Neuronal stem cell (in vitro differentiated cells): Measurements from ENCODE around the gene PLAU.

Source experiments
- DNase-seq: peaks from one replicate; pipeline ENCODE4 v3.0.0-alpha.2; 2013; ENCODE audit warnings: low spot score
- H2AFZ ChIP-seq: one replicate; pipeline ENCODE4 v1.6.1; 2013; ENCODE audit warnings: mild to moderate bottlenecking, low read length, inconsistent platforms
- H2AK5ac ChIP-seq: 2 replicates; pipeline ENCODE4 v1.6.1; 2013; ENCODE audit warnings: low read depth, mild to moderate bottlenecking, inconsistent platforms, low read length, moderate library complexity, mixed read lengths
- H2BK120ac ChIP-seq: 2 replicates; pipeline ENCODE4 v1.6.1; 2013; ENCODE audit warnings: low read depth, mild to moderate bottlenecking, inconsistent platforms, low read length, moderate library complexity, mixed read lengths
- H2BK12ac ChIP-seq: one replicate; pipeline ENCODE4 v1.6.1; 2013; ENCODE audit warnings: low read length, inconsistent platforms
- H2BK15ac ChIP-seq: 2 replicates; pipeline ENCODE4 v1.6.1; 2013; ENCODE audit warnings: mild to moderate bottlenecking, low read length, inconsistent platforms, mixed read lengths
- H2BK5ac ChIP-seq: one replicate; pipeline ENCODE4 v1.6.1; 2013; ENCODE audit warnings: inconsistent platforms, mild to moderate bottlenecking, low read length, moderate library complexity
- H3K14ac ChIP-seq: one replicate; pipeline ENCODE4 v1.6.1; 2013; ENCODE audit warnings: low read length, inconsistent platforms
- H3K18ac ChIP-seq: 2 replicates; pipeline ENCODE4 v1.6.1; 2013; ENCODE audit warnings: low read length, inconsistent platforms
- H3K23ac ChIP-seq: 2 replicates; pipeline ENCODE4 v1.6.1; 2013; ENCODE audit warnings: low read depth, mild to moderate bottlenecking, mixed read lengths, low read length, inconsistent platforms; ENCODE audit not compliant: poor library complexity
- H3K27ac ChIP-seq: replicated peaks from 3 replicates; pipeline ENCODE4 v1.5.1; 2013; ENCODE audit warnings: low read length, inconsistent platforms
- H3K27me3 ChIP-seq, 3 experiments: 2 replicates each; pipeline ENCODE4 v1.6.1; 2013; ENCODE audit warnings: low read length in 3 of 3, mild to moderate bottlenecking in 2 of 3, inconsistent platforms in 1 of 3, low read depth in 1 of 3, mixed read lengths in 1 of 3, moderate library complexity in 1 of 3; ENCODE audit not compliant: control insufficient read depth in 3 of 3, insufficient read depth in 3 of 3
- H3K36me3 ChIP-seq, 2 donors: replicated peaks in 1 of 2; 2 replicates each; pipeline ENCODE4 v1.6.1; 2013; ENCODE audit warnings: low read length in 2 of 2; ENCODE audit not compliant: control insufficient read depth in 2 of 2, insufficient read depth in 2 of 2
- H3K4ac ChIP-seq: 2 replicates; pipeline ENCODE4 v1.6.1; 2013; ENCODE audit warnings: inconsistent platforms, mild to moderate bottlenecking, low read length, moderate library complexity
- H3K4me1 ChIP-seq, 2 donors: 1 replicate in 1 of 2; 2 replicates in 1 of 2; pipeline ENCODE4 v1.6.1; 2013; ENCODE audit warnings: low read length in 2 of 2, low read depth in 1 of 2; ENCODE audit not compliant: control insufficient read depth in 2 of 2, insufficient read depth in 1 of 2
- H3K4me2 ChIP-seq: one replicate; pipeline ENCODE4 v1.6.1; 2013; ENCODE audit warnings: mild to moderate bottlenecking, low read length, inconsistent platforms; ENCODE audit not compliant: insufficient read depth, poor library complexity, severe bottlenecking
- H3K4me3 ChIP-seq, 2 donors: 2 replicates each; pipeline ENCODE4 v1.5.1; 2013; ENCODE audit warnings: low read length in 2 of 2, mild to moderate bottlenecking in 2 of 2, inconsistent platforms in 1 of 2, moderate library complexity in 1 of 2
- H3K79me1 ChIP-seq: one replicate; pipeline ENCODE4 v1.6.1; 2013; ENCODE audit warnings: low read depth, mild to moderate bottlenecking, inconsistent platforms, low read length, moderate library complexity
- H3K9ac ChIP-seq: one replicate; pipeline ENCODE4 v1.6.1; 2013; ENCODE audit warnings: mild to moderate bottlenecking, low read depth, low read length, inconsistent platforms; ENCODE audit not compliant: poor library complexity
- H3K9me3 ChIP-seq, 2 donors: replicated peaks in 1 of 2; 2 replicates each; pipeline versions ENCODE3 to v1.6.1; 2013; ENCODE audit warnings: low read length in 2 of 2, mild to moderate bottlenecking in 2 of 2, inconsistent platforms in 1 of 2, low read depth in 1 of 2, mixed read lengths in 1 of 2, moderate library complexity in 1 of 2; ENCODE audit not compliant: control insufficient read depth in 2 of 2, insufficient read depth in 1 of 2
- H4K8ac ChIP-seq: one replicate; pipeline ENCODE4 v1.6.1; 2013; ENCODE audit warnings: low read depth, mild to moderate bottlenecking, inconsistent platforms, low read length, moderate library complexity
- H4K91ac ChIP-seq: one replicate; pipeline ENCODE4 v1.6.1; 2013; ENCODE audit warnings: low read length, low read depth, mild to moderate bottlenecking, inconsistent platforms; ENCODE audit not compliant: poor library complexity
- WGBS, 2 donors: extraction: QIAGEN DNeasy Blood & Tissue Kit; methylation state at CpG; one replicate each; pipeline ENCODE4 v1.1.7; 2013; ENCODE audit warnings: missing lambda C conversion rate in 2 of 2, mixed read lengths in 1 of 2; ENCODE audit not compliant: insufficient read length in 2 of 2, insufficient replicate concordance in 1 of 2; ENCODE audit errors: extremely low coverage in 2 of 2; 5-methylcytosine and 5-hydroxymethylcytosine counted together

PLAU gene

GRCh38 chr10:73876971-73877370, 34.0 kb upstream of the PLAU start:
- Histone ChIP-seq H4K8ac (no peak overlapping the region), H3K36me3 (peaks cover 4 to 12% of the 10 kb centered on the region in 2 donors), H2BK5ac (no peak overlapping the region), H2AK5ac (peak overlapping the region; percentile 13), H2AFZ (no peak overlapping the region), H3K4me1 (peaks cover 0 to 6% of the 10 kb centered on the region in 2 donors), H2BK15ac (no peak overlapping the region), H3K27ac (no peak overlapping the region), H3K9me3 (no peaks in the 10 kb centered on the region), H3K79me1 (peaks cover 13% of the 10 kb centered on the region), H3K4me3 (no peak overlapping the region), H3K18ac (no peak overlapping the region), H3K27me3 (peaks cover 3 to 40% (median 6%) of the 10 kb centered on the region in 3 experiments), H3K23ac (no peak overlapping the region), H3K9ac (no peak overlapping the region), H2BK12ac (no peak overlapping the region), H3K4me2 (no peak overlapping the region), H3K14ac (no peak overlapping the region), H4K91ac (no peak overlapping the region), H3K4ac (no peak overlapping the region), H2BK120ac (no peak overlapping the region)
- DNase-seq = no peak
- no CpG with 5 or more reads among the region's 4 CpGs for WGBS, 2 donors

GRCh38 chr10:73877533-73878160, 33.3 kb upstream of the PLAU start:
- no peak for DNase-seq
- no peak overlapping the region for H3K4ac ChIP-seq
- whole genome bisulfite sequencing, 2 donors = no CpG with 5 or more reads among the region's 9 CpGs

GRCh38 chr10:73878365-73878764, 32.6 kb upstream of the PLAU start:
- Histone ChIP-seq H3K36me3 (no peaks in the 10 kb centered on the region), H3K27ac (no peak overlapping the region)
- no CpG with 5 or more reads among the region's 1 CpG for WGBS, 2 donors

More at GRCh38 chr10:73877533-73878160, 33.3 kb upstream of the PLAU start:
- Histone ChIP-seq H3K27ac (no peak overlapping the region), H3K9ac (no peak overlapping the region), H3K4me2 (no peak overlapping the region), H3K18ac (no peak overlapping the region), H2AK5ac (no peak overlapping the region), H4K91ac (no peak overlapping the region), H3K27me3 (peaks cover 3 to 40% (median 6%) of the 10 kb centered on the region in 3 experiments), H3K9me3 (no peaks in the 10 kb centered on the region), H3K14ac (no peak overlapping the region), H2AFZ (no peak overlapping the region), H2BK120ac (no peak overlapping the region), H2BK12ac (no peak overlapping the region), H2BK5ac (no peak overlapping the region), H3K4me3 (no peak overlapping the region), H3K36me3 (peaks cover 0 to 5% of the 10 kb centered on the region in 2 donors), H3K79me1 (peaks cover 10% of the 10 kb centered on the region), H4K8ac (no peak overlapping the region), H3K4me1 (peaks cover 0 to 6% of the 10 kb centered on the region in 2 donors), H3K23ac (no peak overlapping the region), H2BK15ac (no peak overlapping the region)

GRCh38 chr10:73879296-73880173, 31.4 kb upstream of the PLAU start:
- Histone ChIP-seq H2BK15ac (no peak overlapping the region), H4K8ac (no peak overlapping the region), H2AK5ac (no peak overlapping the region), H2BK12ac (no peak overlapping the region), H3K36me3 (no peaks in the 10 kb centered on the region), H3K23ac (no peak overlapping the region), H3K27ac (no peak overlapping the region), H3K9me3 (no peaks in the 10 kb centered on the region), H3K4me2 (no peak overlapping the region), H2BK5ac (no peak overlapping the region), H2BK120ac (no peak overlapping the region), H3K14ac (no peak overlapping the region), H3K27me3 (peaks cover 3 to 40% (median 6%) of the 10 kb centered on the region in 3 experiments), H3K4me1 (no peaks in the 10 kb centered on the region), H3K9ac (no peak overlapping the region), H4K91ac (no peak overlapping the region), H2AFZ (peak overlapping the region; percentile 69), H3K18ac (no peak overlapping the region), H3K4ac (no peak overlapping the region), H3K79me1 (no peaks in the 10 kb centered on the region), H3K4me3 (no peak overlapping the region)
- peak; percentile 73 for DNase-seq
- no CpG with 5 or more reads among the region's 14 CpGs for WGBS, 2 donors

More at GRCh38 chr10:73878365-73878764, 32.6 kb upstream of the PLAU start:
- Histone ChIP-seq H3K4me1 (peaks cover 0 to under 1% of the 10 kb centered on the region in 2 donors), H4K91ac (no peak overlapping the region), H3K4ac (no peak overlapping the region), H2AK5ac (no peak overlapping the region), H3K27me3 (peaks cover 3 to 40% (median 6%) of the 10 kb centered on the region in 3 experiments), H2BK5ac (no peak overlapping the region), H4K8ac (no peak overlapping the region), H3K9ac (no peak overlapping the region), H2BK120ac (no peak overlapping the region), H2BK12ac (no peak overlapping the region), H3K79me1 (peaks cover 6% of the 10 kb centered on the region), H2BK15ac (no peak overlapping the region), H3K4me3 (no peak overlapping the region), H3K23ac (no peak overlapping the region), H3K18ac (no peak overlapping the region), H2AFZ (no peak overlapping the region), H3K4me2 (no peak overlapping the region), H3K14ac (no peak overlapping the region), H3K9me3 (no peaks in the 10 kb centered on the region)
- DNase-seq = no peak
